K562 (cell line): ENCODE results near the gene CCDC7. TPM values are rescaled to one million over a fixed set of nuclear protein-coding genes. Genes with fewer than 3 reads are reported as not detected.

Experiments
- ADNP ChIP-seq: fragments of 200-800 bp; sonication (Bioruptor generic); IDR thresholded peaks from 2 replicates; pipeline ENCODE4 v1.6.1; 2016; ENCODE audit warnings: missing genetic modification characterization, missing compliant biosample characterization
- CEBPG ChIP-seq, 3 experiments: fragments of 200-800 bp in 1 of 3; sonication (Bioruptor generic) in 1 of 3; sonication (generic) in 1 of 3; formaldehyde crosslinking in 1 of 3; IDR thresholded peaks in 2 of 3; conservative IDR thresholded peaks in 1 of 3; 2 replicates each; pipeline versions ENCODE4 v1.6.1 to v1.8.0; 2016 to 2022; ENCODE audit warnings: missing compliant biosample characterization in 2 of 3, missing genetic modification characterization in 2 of 3, mild to moderate bottlenecking in 1 of 3, missing genetic modification reagents in 1 of 3
- EP300 ChIP-seq: IDR thresholded peaks from 2 replicates; pipeline ENCODE4 v1.6.1; 2012; ENCODE audit warnings: low read length, improper control_type of control experiment
- FOXK2 ChIP-seq, 2 experiments: fragments of 450-650 bp; IDR thresholded peaks in 1 of 2; conservative IDR thresholded peaks in 1 of 2; 2 replicates each; pipeline ENCODE4 v1.6.1; 2016; ENCODE audit warnings: low read depth in 2 of 2, mild to moderate bottlenecking in 1 of 2
- HDGF ChIP-seq: fragments of 450-650 bp; IDR thresholded peaks from 2 replicates; pipeline ENCODE4 v1.6.1; 2016
- HNRNPK ChIP-seq: fragments of 200-400 bp; formaldehyde crosslinking; IDR thresholded peaks from one replicate; pipeline ENCODE4 v1.6.1; 2018; ENCODE audit warnings: mild to moderate bottlenecking, low read depth, low read length; ENCODE audit not compliant: poor library complexity, severe bottlenecking
- KAT7 ChIP-seq: sonication (generic); formaldehyde crosslinking; IDR thresholded peaks from 2 replicates; pipeline ENCODE4 v1.8.0; 2022; ENCODE audit warnings: missing genetic modification reagents, mild to moderate bottlenecking, borderline replicate concordance
- NUFIP1 ChIP-seq: fragments of 450-650 bp; IDR thresholded peaks from 2 replicates; pipeline ENCODE4 v1.6.1; 2018; ENCODE audit not compliant: partially characterized antibody
- RBM14 ChIP-seq: fragments of 200-400 bp; formaldehyde crosslinking; IDR thresholded peaks from 2 replicates; pipeline ENCODE4 v1.6.1; 2018; ENCODE audit warnings: low read depth, mild to moderate bottlenecking, low read length, moderate library complexity, borderline replicate concordance; ENCODE audit not compliant: insufficient read depth
- SMARCA4 ChIP-seq: fragments of 450-650 bp; IDR thresholded peaks from 2 replicates; pipeline ENCODE4 v1.6.1; 2016
- STAG1 ChIP-seq: sonication (generic); formaldehyde crosslinking; IDR thresholded peaks from 2 replicates; pipeline ENCODE4 v1.5.0; 2020; ENCODE audit warnings: missing genetic modification reagents, borderline replicate concordance
- TAF1 ChIP-seq: IDR thresholded peaks from 2 replicates; pipeline ENCODE4 v1.6.1; 2011; ENCODE audit warnings: mild to moderate bottlenecking, low read length, moderate library complexity; ENCODE audit not compliant: insufficient read depth, control insufficient read depth, severe bottlenecking; ENCODE audit errors: extremely low read depth
- ZFP1 ChIP-seq: fragments of 450-650 bp; formaldehyde crosslinking; IDR thresholded peaks from 2 replicates; pipeline ENCODE4 v1.4.0; 2020; ENCODE audit warnings: mild to moderate bottlenecking, mixed read lengths
- ZNF239 ChIP-seq: fragments of 250-450 bp; sonication (Bioruptor Pico); IDR thresholded peaks from 2 replicates; pipeline ENCODE4 v1.4.0; 2020; ENCODE audit warnings: mild to moderate bottlenecking
- ZNF57 ChIP-seq: fragments of 450-650 bp; formaldehyde crosslinking; IDR thresholded peaks from 2 replicates; pipeline ENCODE4 v1.4.0; 2020; ENCODE audit warnings: mild to moderate bottlenecking, moderate library complexity
- polyA plus RNA-seq, 8 experiments: library from polyadenylated mRNA; depleted of rRNA in 4 of 8; stranded (reverse) in 5 of 8; unstranded in 3 of 8; fragments of >200 nt; fragmentation: Nextera tagmentation in 2 of 8; fragmentation: Illumina TruSeq in 1 of 8; extraction: Ambion mirVana in 2 of 8; extraction: Trizol in 1 of 8; gene quantifications; 2 replicates each; pipeline versions ENCODE4 v1.2.1 to v1.2.3, GENCODE V29; 2011 to 2014; ENCODE audit warnings: inconsistent platforms in 1 of 8, missing spikeins in 1 of 8
- total RNA-seq, 7 experiments: library from RNA; depleted of rRNA in 6 of 7; stranded (reverse); fragments of >200 nt in 6 of 7; fragmentation: Illumina TruSeq in 2 of 7; extraction: Trizol in 2 of 7; gene quantifications; 2 replicates each; pipeline versions ENCODE4 v1.2.1 to v1.2.3, GENCODE V29; 2011 to 2021; ENCODE audit warnings: low replicate concordance in 1 of 7
- TF ChIP-seq, protein P1 (sequence below): fragments of 250-450 bp; sonication (Bioruptor Pico); IDR thresholded peaks from 2 replicates; pipeline ENCODE4 v1.4.0; 2020; ENCODE audit warnings: mild to moderate bottlenecking
- TF ChIP-seq, protein P2 (sequence below): fragments of 200-800 bp; sonication (Bioruptor generic); IDR thresholded peaks from 2 replicates; pipeline ENCODE4 v1.6.1; 2016; ENCODE audit warnings: missing genetic modification characterization, missing compliant biosample characterization

Gene CCDC7
- total and polyA plus RNA-seq, 9 of the 15 experiments (the other 6 are each of a cell fraction or from before 2014, with no cell fraction given) = 1.5 to 6.6 (median 2.7) TPM

DNA sequence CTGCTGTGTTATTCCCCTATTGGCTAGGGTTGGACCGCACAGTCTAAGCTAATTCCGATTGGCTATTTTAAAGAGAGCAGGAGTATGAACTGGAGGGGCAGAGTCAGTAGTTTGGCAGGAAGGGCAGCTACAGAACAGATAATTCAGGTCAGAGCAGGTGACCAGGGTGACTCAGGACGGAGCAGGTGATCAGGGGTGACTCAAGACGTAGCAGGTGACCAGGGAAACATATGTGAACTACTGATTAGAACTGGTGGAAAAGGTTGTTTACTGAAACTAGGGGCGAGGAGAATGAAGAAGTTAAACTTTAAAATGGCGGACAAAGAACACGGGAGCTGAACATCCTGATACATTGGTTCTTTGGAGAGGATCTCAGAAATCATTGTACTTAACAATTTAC lies 102.3 kb downstream of the CCDC7 start (continued):
- no peak for TF ChIP-seq HNRNPK
- TF ChIP-seq, protein P1, sequence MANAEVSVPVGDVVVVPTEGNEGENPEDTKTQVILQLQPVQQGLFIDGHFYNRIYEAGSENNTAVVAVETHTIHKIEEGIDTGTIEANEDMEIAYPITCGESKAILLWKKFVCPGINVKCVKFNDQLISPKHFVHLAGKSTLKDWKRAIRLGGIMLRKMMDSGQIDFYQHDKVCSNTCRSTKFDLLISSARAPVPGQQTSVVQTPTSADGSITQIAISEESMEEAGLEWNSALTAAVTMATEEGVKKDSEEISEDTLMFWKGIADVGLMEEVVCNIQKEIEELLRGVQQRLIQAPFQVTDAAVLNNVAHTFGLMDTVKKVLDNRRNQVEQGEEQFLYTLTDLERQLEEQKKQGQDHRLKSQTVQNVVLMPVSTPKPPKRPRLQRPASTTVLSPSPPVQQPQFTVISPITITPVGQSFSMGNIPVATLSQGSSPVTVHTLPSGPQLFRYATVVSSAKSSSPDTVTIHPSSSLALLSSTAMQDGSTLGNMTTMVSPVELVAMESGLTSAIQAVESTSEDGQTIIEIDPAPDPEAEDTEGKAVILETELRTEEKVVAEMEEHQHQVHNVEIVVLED = no peak
- TF ChIP-seq, protein P2, sequence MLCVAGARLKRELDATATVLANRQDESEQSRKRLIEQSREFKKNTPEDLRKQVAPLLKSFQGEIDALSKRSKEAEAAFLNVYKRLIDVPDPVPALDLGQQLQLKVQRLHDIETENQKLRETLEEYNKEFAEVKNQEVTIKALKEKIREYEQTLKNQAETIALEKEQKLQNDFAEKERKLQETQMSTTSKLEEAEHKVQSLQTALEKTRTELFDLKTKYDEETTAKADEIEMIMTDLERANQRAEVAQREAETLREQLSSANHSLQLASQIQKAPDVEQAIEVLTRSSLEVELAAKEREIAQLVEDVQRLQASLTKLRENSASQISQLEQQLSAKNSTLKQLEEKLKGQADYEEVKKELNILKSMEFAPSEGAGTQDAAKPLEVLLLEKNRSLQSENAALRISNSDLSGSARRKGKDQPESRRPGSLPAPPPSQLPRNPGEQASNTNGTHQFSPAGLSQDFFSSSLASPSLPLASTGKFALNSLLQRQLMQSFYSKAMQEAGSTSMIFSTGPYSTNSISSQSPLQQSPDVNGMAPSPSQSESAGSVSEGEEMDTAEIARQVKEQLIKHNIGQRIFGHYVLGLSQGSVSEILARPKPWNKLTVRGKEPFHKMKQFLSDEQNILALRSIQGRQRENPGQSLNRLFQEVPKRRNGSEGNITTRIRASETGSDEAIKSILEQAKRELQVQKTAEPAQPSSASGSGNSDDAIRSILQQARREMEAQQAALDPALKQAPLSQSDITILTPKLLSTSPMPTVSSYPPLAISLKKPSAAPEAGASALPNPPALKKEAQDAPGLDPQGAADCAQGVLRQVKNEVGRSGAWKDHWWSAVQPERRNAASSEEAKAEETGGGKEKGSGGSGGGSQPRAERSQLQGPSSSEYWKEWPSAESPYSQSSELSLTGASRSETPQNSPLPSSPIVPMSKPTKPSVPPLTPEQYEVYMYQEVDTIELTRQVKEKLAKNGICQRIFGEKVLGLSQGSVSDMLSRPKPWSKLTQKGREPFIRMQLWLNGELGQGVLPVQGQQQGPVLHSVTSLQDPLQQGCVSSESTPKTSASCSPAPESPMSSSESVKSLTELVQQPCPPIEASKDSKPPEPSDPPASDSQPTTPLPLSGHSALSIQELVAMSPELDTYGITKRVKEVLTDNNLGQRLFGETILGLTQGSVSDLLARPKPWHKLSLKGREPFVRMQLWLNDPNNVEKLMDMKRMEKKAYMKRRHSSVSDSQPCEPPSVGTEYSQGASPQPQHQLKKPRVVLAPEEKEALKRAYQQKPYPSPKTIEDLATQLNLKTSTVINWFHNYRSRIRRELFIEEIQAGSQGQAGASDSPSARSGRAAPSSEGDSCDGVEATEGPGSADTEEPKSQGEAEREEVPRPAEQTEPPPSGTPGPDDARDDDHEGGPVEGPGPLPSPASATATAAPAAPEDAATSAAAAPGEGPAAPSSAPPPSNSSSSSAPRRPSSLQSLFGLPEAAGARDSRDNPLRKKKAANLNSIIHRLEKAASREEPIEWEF = no peak
- no peak for TF ChIP-seq ZFP1 (CRISPR knock-in tag)
- TF ChIP-seq STAG1 (CRISPR knock-in tag) = no peak
- no peak for TF ChIP-seq RBM14
- no peak for TF ChIP-seq ZNF239
- TF ChIP-seq CEBPG (CRISPR knock-in tag; IDR thresholded peaks at IDR 0.05) = no peak
- no peak for TF ChIP-seq CEBPG (tag; conservative IDR thresholded peaks at IDR 0.05 in 1 of 2, IDR thresholded peaks at IDR 0.05 in 1 of 2)
- TF ChIP-seq FOXK2 (conservative IDR thresholded peaks at IDR 0.05 in 1 of 2, IDR thresholded peaks at IDR 0.05 in 1 of 2; ENCODE audit: low read depth in 2 of 2) = peak; percentile 31 to 50; a peak in 1 of 4 replicates
- no peak for TF ChIP-seq SMARCA4
- no peak for TF ChIP-seq TAF1
- TF ChIP-seq NUFIP1 = no peak
- TF ChIP-seq EP300 = peak; percentile 70
- TF ChIP-seq HDGF = no peak
- TF ChIP-seq ADNP (tag) = no peak
- TF ChIP-seq KAT7 (CRISPR knock-in tag) = no peak
- TF ChIP-seq ZNF57 (CRISPR knock-in tag) = no peak
